NB4 (cell line): ENCODE measurements around the gene GNGT1.

Experiments
- MYC ChIP-seq: IDR thresholded peaks from 2 replicates; pipeline ENCODE4 v1.6.1; 2011; ENCODE audit warnings: low read depth, low read length
- POLR2A ChIP-seq: IDR thresholded peaks from 2 replicates; pipeline ENCODE4 v1.6.1; 2011; ENCODE audit warnings: mild to moderate bottlenecking; ENCODE audit not compliant: insufficient read length; ENCODE audit errors: extremely low read depth
- TF ChIP-seq, protein P1 (sequence below): IDR thresholded peaks from one replicate; pipeline ENCODE4 v1.5.1; 2012; ENCODE audit warnings: low read depth, low read length
- TF ChIP-seq, protein P2 (sequence below): IDR thresholded peaks from 2 replicates; pipeline ENCODE4 v1.6.1; 2011; ENCODE audit warnings: low read depth, low read length

DNA sequence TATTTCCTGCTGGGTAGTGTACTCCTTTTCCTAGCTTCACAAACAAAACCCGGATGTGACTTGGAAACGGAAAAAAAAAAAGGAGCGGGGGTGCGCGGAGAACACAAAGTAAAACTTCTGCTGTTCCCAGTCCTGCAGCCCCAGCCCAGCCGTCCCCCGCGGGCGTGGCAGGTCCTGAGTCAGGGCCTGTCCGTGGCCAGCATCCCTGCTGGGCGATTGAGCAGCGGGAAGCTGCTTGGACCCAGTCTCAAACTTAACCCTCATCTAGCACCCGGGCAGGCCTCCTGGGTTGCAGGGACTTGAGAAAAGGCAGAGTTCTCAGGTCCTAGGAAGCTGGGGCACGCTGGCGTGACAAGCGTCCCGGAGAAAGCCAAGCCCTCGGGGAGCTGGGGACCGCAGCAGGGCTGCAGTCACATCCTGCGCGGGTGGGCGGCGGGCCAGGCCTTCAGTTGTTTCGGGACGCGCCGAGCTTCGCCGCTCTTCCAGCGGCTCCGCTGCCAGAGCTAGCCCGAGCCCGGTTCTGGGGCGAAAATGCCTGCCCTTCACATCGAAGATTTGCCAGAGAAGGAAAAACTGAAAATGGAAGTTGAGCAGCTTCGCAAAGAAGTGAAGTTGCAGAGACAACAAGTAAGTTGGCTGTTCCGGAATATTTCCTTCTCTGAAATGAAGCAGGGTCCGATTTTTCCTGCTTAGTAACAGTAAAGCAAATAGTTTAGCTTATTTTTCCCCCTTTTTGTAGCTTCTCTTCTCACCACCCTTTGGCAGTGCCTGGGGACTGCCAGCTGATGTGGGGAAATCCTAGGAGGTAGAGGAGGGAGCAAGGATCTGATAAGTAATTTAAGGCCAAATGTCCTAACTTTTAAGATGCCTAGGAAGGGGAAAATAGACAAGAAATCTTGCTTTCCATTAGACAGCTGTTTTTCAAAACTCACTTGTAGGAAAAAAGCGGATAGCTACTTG, 15.5 kb downstream of the GNGT1 start, which contains the start of gene GNG11:
- TF ChIP-seq, protein P1, sequence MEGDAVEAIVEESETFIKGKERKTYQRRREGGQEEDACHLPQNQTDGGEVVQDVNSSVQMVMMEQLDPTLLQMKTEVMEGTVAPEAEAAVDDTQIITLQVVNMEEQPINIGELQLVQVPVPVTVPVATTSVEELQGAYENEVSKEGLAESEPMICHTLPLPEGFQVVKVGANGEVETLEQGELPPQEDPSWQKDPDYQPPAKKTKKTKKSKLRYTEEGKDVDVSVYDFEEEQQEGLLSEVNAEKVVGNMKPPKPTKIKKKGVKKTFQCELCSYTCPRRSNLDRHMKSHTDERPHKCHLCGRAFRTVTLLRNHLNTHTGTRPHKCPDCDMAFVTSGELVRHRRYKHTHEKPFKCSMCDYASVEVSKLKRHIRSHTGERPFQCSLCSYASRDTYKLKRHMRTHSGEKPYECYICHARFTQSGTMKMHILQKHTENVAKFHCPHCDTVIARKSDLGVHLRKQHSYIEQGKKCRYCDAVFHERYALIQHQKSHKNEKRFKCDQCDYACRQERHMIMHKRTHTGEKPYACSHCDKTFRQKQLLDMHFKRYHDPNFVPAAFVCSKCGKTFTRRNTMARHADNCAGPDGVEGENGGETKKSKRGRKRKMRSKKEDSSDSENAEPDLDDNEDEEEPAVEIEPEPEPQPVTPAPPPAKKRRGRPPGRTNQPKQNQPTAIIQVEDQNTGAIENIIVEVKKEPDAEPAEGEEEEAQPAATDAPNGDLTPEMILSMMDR: no peak
- TF ChIP-seq, protein P2, sequence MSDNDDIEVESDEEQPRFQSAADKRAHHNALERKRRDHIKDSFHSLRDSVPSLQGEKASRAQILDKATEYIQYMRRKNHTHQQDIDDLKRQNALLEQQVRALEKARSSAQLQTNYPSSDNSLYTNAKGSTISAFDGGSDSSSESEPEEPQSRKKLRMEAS: no peak
- TF ChIP-seq POLR2A: no peak
- no peak for TF ChIP-seq MYC
